Karpas-422 (cell line): ENCODE data around the gene ID2. TPM values are rescaled to one million over a fixed set of nuclear protein-coding genes. Genes with fewer than 3 reads are reported as not detected.

Experiments
- DNase-seq: peaks from one replicate; pipeline ENCODE4 v3.0.0-alpha.2; 2015
- H2AFZ ChIP-seq: fragments of 200-600 bp; sonication (generic); 2 replicates; pipeline ENCODE4 v1.6.1; 2014; ENCODE audit warnings: antibody characterized with exemption, low read length, mixed read lengths
- H3K27ac ChIP-seq: fragments of 200-600 bp; sonication (generic); 2 replicates; pipeline ENCODE4 v1.5.1; 2014; ENCODE audit warnings: mild to moderate bottlenecking, low read length, moderate library complexity
- H3K27me3 ChIP-seq: fragments of 200-600 bp; sonication (generic); 2 replicates; pipeline ENCODE4 v1.6.1; 2014; ENCODE audit warnings: low read length, mixed read lengths
- H3K36me3 ChIP-seq: fragments of 200-600 bp; sonication (generic); 2 replicates; pipeline ENCODE4 v1.6.1; 2014; ENCODE audit warnings: low read length, mixed read lengths; ENCODE audit not compliant: insufficient read depth
- H3K4me1 ChIP-seq: fragments of 200-600 bp; sonication (generic); 2 replicates; pipeline ENCODE4 v1.6.1; 2014; ENCODE audit warnings: mild to moderate bottlenecking, low read length, mixed read lengths
- H3K4me2 ChIP-seq: fragments of 200-600 bp; sonication (generic); 2 replicates; pipeline ENCODE4 v1.6.1; 2014; ENCODE audit warnings: low read length, low read depth, mild to moderate bottlenecking; ENCODE audit not compliant: poor library complexity, severe bottlenecking
- H3K4me3 ChIP-seq: fragments of 200-600 bp; sonication (generic); 2 replicates; pipeline ENCODE4 v1.5.1; 2014; ENCODE audit warnings: mild to moderate bottlenecking, antibody characterized with exemption, low read length, mixed read lengths
- H3K79me2 ChIP-seq: fragments of 200-600 bp; sonication (generic); 2 replicates; pipeline ENCODE4 v1.6.1; 2014; ENCODE audit warnings: mild to moderate bottlenecking, low read length, mixed read lengths
- H3K9ac ChIP-seq: fragments of 200-600 bp; sonication (generic); 2 replicates; pipeline ENCODE4 v1.6.0; 2014; ENCODE audit warnings: low read length
- H3K9me2 ChIP-seq: fragments of 200-600 bp; sonication (generic), shearing (Covaris generic); replicated peaks from 2 replicates; pipeline ENCODE4 v1.6.0; 2014; ENCODE audit warnings: mild to moderate bottlenecking, low read length, moderate library complexity; ENCODE audit not compliant: insufficient read depth
- H3K9me3 ChIP-seq: fragments of 300-700, 200-600 bp; sonication (generic); 2 replicates; pipeline ENCODE4 v1.6.1; 2014; ENCODE audit warnings: low read length, mixed read lengths
- H4K20me1 ChIP-seq: fragments of 200-600 bp; sonication (generic); 2 replicates; pipeline ENCODE4 v1.6.1; 2014; ENCODE audit warnings: mild to moderate bottlenecking, antibody characterized with exemption, low read length, low read depth; ENCODE audit not compliant: insufficient read depth
- total RNA-seq: library from RNA; depleted of rRNA; stranded (reverse); fragments of >200 nt; shearing (Covaris generic); gene quantifications from 2 replicates; pipeline ENCODE4 v1.2.3, GENCODE V29; 2014; ENCODE audit warnings: low replicate concordance

ID2 gene
- total RNA-seq, 1 experiment from 2014 or later: 33.9 TPM

DNA sequence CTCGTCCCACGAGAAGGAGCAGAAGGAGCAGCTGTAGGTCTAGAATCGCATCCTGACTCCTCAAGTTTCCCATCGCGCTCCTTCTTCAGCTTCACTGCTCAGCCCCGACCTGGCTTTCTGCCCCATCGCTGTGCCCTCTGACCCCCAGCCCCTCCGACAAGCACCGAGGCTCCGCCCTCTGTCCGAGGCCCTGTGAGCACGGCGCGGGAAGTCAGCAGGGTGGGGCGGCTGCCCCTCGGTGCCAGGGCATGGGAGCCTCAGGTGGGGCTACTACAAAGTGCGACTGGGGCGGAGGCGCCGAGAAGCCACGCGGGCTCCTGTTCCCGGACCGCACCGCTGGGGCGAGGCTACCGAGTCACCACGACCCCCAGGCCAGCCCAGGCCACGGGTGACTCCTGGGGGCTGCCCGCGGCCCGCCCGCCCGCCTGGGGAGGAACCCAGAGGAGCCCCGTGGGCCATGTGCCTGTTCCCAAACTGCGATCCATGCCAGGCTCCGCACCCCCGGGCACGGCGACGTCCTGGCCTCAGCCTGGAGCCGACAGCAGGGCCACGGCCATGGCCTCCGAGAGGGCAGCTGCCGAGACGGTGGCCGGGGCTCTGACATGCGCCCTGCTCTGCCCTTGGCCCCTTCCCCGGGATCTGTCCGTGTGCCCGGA is 36.6 kb upstream of the ID2 start:
- Histone ChIP-seq H3K9me2 (no peaks in the 10 kb centered on the region), H3K4me3 (no peak overlapping the region), H3K4me2 (no peak overlapping the region), H4K20me1 (no peaks in the 10 kb centered on the region), H3K9me3 (no peaks in the 10 kb centered on the region), H3K36me3 (no peaks in the 10 kb centered on the region), H3K27ac (no peak overlapping the region), H2AFZ (no peak overlapping the region), H3K4me1 (no peaks in the 10 kb centered on the region), H3K79me2 (no peaks in the 10 kb centered on the region), H3K9ac (no peak overlapping the region), H3K27me3 (no peaks in the 10 kb centered on the region)
- no peak for DNase-seq

DNA sequence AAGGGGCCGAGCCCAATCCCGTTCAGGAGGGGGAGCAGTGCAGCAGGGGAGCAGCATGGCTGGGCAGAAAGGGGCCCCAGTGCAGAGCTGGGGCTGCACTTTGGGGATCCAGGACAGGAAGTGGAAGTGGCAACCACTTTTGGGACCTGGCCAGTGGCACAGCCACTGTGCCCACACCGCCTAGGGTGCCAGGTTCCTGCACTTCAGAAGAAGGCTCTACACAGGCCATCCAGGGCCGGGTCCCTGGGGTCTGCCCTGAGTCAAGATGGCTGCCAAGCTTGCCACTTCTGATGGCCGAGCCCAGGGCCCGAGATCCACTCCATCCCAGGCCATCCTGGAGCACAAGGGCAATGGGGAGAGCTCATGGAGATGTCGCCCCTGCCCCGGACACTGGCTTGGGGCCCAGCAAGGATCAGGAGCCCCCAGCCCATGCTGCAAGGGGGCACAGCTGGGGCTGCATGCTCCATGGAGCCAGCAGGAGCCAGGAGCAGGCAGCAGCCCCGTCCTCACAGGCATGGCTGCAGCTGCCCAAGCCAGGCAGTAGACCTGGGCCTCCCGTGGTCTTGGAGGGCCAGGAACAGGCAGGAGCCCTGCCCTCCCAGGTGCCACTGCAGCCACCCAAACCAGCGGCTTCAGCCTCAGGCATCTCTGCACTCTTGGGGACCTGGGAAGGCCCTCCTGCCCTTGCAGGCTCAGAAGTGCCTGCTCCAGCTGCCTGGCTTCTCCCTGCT is 35.0 kb upstream of the ID2 start:
- H3K4me2 ChIP-seq: no peak overlapping the region
- no peaks in the 10 kb centered on the region for H3K4me1 ChIP-seq
- no peak overlapping the region for H3K27ac ChIP-seq
- DNase-seq: no peak
- H4K20me1 ChIP-seq: no peaks in the 10 kb centered on the region
- no peaks in the 10 kb centered on the region for H3K27me3 ChIP-seq
- no peak overlapping the region for H3K9ac ChIP-seq
- H3K4me3 ChIP-seq: no peak overlapping the region
- H3K9me3 ChIP-seq: no peaks in the 10 kb centered on the region
- no peaks in the 10 kb centered on the region for H3K9me2 ChIP-seq
- no peaks in the 10 kb centered on the region for H3K79me2 ChIP-seq
- no peaks in the 10 kb centered on the region for H3K36me3 ChIP-seq
- H2AFZ ChIP-seq: no peak overlapping the region

DNA sequence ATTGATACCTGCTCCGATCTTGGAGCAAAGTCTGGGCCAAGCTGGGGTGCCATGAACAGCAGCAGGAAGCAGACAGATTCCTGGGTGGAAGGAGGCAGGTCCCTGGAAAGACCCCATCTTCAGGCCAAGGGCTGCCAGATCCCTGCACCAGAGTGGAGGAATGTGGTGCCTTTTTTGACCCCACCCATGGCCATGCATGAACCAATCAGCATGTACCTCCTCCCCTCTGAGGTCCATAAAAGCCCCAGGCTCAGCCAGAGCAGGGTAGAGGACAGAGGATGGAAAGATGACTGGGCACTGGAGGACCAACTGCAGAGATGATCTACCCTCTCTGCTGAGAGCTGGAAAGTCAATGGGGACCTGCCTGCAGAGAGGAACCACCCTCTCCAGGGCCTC is 34.4 kb upstream of the ID2 start:
- no peaks in the 10 kb centered on the region for H3K79me2 ChIP-seq
- H3K9me2 ChIP-seq: no peaks in the 10 kb centered on the region
- peaks cover under 1% of the 10 kb centered on the region; the same call in 1 of the 2 replicates for H3K4me1 ChIP-seq
- DNase-seq: no peak
- H3K27me3 ChIP-seq: no peaks in the 10 kb centered on the region
- H3K36me3 ChIP-seq: no peaks in the 10 kb centered on the region
- H3K9me3 ChIP-seq: no peaks in the 10 kb centered on the region
- no peak overlapping the region for H3K9ac ChIP-seq
- H4K20me1 ChIP-seq: no peaks in the 10 kb centered on the region
- no peak overlapping the region for H3K4me3 ChIP-seq
- H3K27ac ChIP-seq: no peak overlapping the region
- H3K4me2 ChIP-seq: no peak overlapping the region
- H2AFZ ChIP-seq: no peak overlapping the region

DNA sequence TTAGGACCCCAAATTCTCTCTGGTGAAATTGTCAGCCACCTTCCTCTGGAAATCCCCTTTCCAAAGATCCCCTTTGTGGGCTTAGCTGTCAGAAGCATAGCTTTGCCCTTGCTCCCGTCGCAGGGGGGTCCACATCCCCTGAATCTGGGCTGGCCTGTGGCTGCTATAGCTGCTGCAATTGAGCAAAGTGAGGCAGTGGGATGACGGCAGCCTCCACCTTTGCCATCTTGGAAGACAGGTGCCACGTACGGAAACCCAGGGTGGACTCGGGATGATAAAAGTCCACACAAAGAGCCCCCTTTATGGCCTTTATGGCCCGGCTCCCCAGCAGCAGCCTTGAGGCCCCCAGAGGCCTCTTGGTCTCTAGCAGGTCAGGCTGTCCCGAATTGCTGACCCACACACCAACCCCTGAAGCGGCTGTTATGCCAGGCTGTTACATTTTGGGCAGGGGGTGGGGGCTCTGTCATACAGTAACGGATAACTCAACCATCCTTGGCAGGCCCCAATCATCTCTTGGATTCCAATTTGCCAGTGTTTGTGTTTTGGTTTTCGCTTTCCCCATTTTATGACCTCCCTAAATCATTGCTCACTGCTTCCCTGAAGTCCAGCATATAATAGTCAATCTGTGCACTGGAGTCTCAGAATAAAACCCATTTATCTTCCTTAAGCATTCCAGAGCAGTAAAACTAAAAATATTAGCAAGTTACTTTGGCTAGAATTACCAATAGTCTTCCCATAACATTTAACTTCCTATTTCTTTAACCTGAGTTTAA is 33.2 kb upstream of the ID2 start:
- no peaks in the 10 kb centered on the region for H3K9me3 ChIP-seq
- DNase-seq: no peak
- H3K36me3 ChIP-seq: no peaks in the 10 kb centered on the region
- no peaks in the 10 kb centered on the region for H3K79me2 ChIP-seq
- no peak overlapping the region for H3K4me2 ChIP-seq
- no peak overlapping the region for H3K27ac ChIP-seq
- no peaks in the 10 kb centered on the region for H3K27me3 ChIP-seq
- no peak overlapping the region for H2AFZ ChIP-seq
- no peaks in the 10 kb centered on the region for H3K9me2 ChIP-seq
- H3K9ac ChIP-seq: no peak overlapping the region
- H3K4me3 ChIP-seq: no peak overlapping the region
- H4K20me1 ChIP-seq: no peaks in the 10 kb centered on the region
- peaks cover 12% of the 10 kb centered on the region for H3K4me1 ChIP-seq

DNA sequence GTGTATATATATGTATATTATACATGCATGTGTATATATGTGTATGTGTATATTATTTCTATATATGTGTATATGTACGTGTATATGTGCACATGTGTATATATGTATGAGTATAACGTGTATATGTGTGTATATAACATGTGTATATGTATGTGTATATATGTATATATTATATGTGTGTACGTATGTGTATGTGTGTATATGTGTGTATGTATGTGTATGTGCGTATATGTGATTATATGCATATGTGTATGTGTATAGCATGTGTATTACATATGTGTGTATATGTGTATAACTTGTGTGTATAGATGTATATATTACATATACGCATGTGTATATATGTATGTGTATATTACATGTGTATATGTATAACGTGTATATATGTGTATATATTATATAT is 32.1 kb upstream of the ID2 start:
- no peaks in the 10 kb centered on the region for H3K36me3 ChIP-seq
- no peak for DNase-seq
- H3K4me3 ChIP-seq: no peak overlapping the region
- no peak overlapping the region for H3K27ac ChIP-seq
- no peaks in the 10 kb centered on the region for H3K79me2 ChIP-seq
- H3K4me2 ChIP-seq: no peak overlapping the region
- H3K9me3 ChIP-seq: no peaks in the 10 kb centered on the region
- H2AFZ ChIP-seq: no peak overlapping the region
- no peaks in the 10 kb centered on the region for H3K9me2 ChIP-seq
- H3K9ac ChIP-seq: no peak overlapping the region
- no peaks in the 10 kb centered on the region for H3K27me3 ChIP-seq
- no peaks in the 10 kb centered on the region for H4K20me1 ChIP-seq
- H3K4me1 ChIP-seq: peaks cover 15% of the 10 kb centered on the region

DNA sequence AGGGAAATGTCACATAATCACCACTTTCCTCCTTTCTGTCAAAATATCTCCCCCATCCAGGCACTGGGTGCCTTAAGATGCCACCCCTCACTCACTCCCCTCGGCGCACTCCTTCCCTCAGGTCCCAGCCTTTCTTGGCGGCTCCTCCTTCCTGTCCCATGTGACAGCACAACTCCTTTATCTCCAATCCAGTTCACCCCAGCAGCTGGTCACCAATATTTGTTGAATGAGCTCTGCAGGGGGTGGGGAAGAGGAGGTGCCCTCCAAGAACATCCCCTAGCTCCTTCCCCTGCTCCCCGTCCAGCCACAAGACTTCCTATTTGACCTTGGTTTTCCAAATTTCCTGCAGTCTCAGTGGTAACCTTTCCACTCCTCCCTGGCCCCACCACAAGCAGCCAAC is 31.6 kb upstream of the ID2 start:
- H4K20me1 ChIP-seq: no peaks in the 10 kb centered on the region
- H2AFZ ChIP-seq: no peak overlapping the region
- DNase-seq: no peak
- H3K27ac ChIP-seq: no peak overlapping the region
- no peaks in the 10 kb centered on the region for H3K9me3 ChIP-seq
- H3K4me1 ChIP-seq: peaks cover 15% of the 10 kb centered on the region
- H3K27me3 ChIP-seq: no peaks in the 10 kb centered on the region
- H3K9ac ChIP-seq: no peak overlapping the region
- H3K79me2 ChIP-seq: no peaks in the 10 kb centered on the region
- H3K36me3 ChIP-seq: no peaks in the 10 kb centered on the region
- no peak overlapping the region for H3K4me3 ChIP-seq
- no peak overlapping the region for H3K4me2 ChIP-seq
- H3K9me2 ChIP-seq: no peaks in the 10 kb centered on the region

DNA sequence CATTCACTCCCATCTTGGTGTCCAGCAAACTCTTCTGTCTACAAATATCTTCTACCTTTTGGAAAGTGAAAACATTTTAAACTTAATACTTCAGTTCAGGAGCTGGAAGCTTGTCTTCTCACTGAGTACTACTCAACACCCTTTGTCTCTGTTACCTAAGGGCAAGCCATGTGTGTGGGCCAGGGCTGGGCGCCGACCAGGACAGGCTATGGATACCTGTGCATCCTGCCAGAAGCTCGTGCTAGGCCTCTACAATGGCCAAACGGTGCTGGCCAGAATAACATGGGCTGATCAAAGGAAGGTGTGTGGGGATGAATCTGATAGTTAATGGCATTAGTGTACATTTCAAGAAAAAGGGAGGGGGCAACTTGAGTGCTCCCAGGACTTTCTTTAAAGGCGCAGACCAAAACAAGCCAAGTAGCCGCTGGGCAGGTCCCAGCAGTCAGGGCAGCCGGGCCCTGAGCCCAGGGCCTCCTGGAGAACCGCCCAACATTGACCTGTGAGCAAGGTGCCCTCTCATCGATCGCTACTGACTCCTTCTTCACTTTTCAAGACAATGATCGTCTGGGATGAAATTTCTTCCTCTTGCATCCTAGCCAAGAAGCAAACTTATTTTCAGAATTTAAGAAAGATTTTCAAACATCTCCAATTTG is 29.0 kb upstream of the ID2 start:
- no peaks in the 10 kb centered on the region for H3K27me3 ChIP-seq
- H3K9me3 ChIP-seq: no peaks in the 10 kb centered on the region
- no peak overlapping the region for H3K9ac ChIP-seq
- no peaks in the 10 kb centered on the region for H3K79me2 ChIP-seq
- H3K36me3 ChIP-seq: no peaks in the 10 kb centered on the region
- peak overlapping the region; percentile 28 for H3K4me2 ChIP-seq
- H3K27ac ChIP-seq: no peak overlapping the region
- no peak for DNase-seq
- peaks cover 15% of the 10 kb centered on the region for H3K4me1 ChIP-seq
- H3K9me2 ChIP-seq: no peaks in the 10 kb centered on the region
- H4K20me1 ChIP-seq: no peaks in the 10 kb centered on the region
- no peak overlapping the region for H3K4me3 ChIP-seq
- H2AFZ ChIP-seq: no peak overlapping the region

DNA sequence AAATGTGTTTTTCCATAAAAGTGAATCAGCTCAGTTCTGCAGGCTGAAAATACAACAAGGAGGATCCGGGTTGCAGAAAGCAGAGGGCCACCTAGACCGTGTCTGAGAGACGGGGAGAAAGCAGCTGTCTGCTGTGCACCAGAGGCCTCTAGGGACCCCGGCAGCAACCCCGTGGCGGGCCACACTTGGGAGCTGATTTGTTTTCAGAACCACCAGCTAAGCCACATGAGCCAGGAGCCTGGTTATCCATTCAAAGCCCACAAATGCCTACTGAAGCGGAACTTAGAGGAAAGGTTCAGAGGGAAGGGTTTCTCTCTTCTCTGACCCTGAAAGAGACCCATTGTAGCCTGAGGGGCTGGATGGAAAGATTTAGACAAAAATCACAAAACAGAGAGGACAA is 28.4 kb upstream of the ID2 start:
- Histone ChIP-seq H2AFZ (no peak overlapping the region), H3K27me3 (no peaks in the 10 kb centered on the region), H3K9me3 (no peaks in the 10 kb centered on the region), H3K36me3 (no peaks in the 10 kb centered on the region), H3K4me2 (peak overlapping the region; percentile 28), H3K4me1 (peaks cover 15% of the 10 kb centered on the region), H3K4me3 (no peak overlapping the region), H3K9ac (no peak overlapping the region), H3K79me2 (no peaks in the 10 kb centered on the region), H3K27ac (no peak overlapping the region), H4K20me1 (no peaks in the 10 kb centered on the region), H3K9me2 (no peaks in the 10 kb centered on the region)
- peak; percentile 66 for DNase-seq
